MM.1S (cell line): ENCODE results near the gene HOXA2.

Source experiments
- CTCF ChIP-seq: fragments of 300-600 bp; sonication (generic); IDR thresholded peaks from 2 replicates; pipeline ENCODE4 v1.5.1; 2016; ENCODE audit warnings: antibody characterized with exemption, low read length, mixed read lengths
- EZH2 ChIP-seq: fragments of 300-600 bp; sonication (generic); optimal IDR thresholded peaks from 2 replicates; pipeline ENCODE3; 2017; ENCODE audit warnings: low read depth, mild to moderate bottlenecking, antibody characterized with exemption, low read length, mixed read lengths

- TF ChIP-seq CTCF (no peak), EZH2 (no peak)
Observed at GRCh38 chr7:27110186-27111031, 7.9 kb upstream of the HOXA2 start.
